SH-SY5Y (cell line): Measurements from ENCODE around the gene RAB6A.

Experiments used
- GATA2 ChIP-seq: IDR thresholded peaks from 2 replicates; pipeline ENCODE4 v1.6.1; 2011; ENCODE audit warnings: mild to moderate bottlenecking, low read depth, low read length
- GATA3 ChIP-seq: IDR thresholded peaks from 2 replicates; pipeline ENCODE4 v1.6.1; 2011; ENCODE audit warnings: low read depth, mild to moderate bottlenecking, low read length, moderate library complexity

GRCh38 chr11:73635721-73636120 is 125.2 kb downstream of the RAB6A start:
- TF ChIP-seq GATA2: no peak
- TF ChIP-seq GATA3: no peak
